Testis (tissue), 3 donors: Measurements from ENCODE around the gene CLEC6A. TPM values are rescaled to one million over a fixed set of nuclear protein-coding genes. Genes with fewer than 3 reads are reported as not detected.

ENCODE experiments used
- DNase-seq: peaks from one replicate; pipeline ENCODE4 v3.0.0-alpha.2; 2019
- H3K27ac ChIP-seq, 2 donors: fragments of 200-600 bp; sonication (generic); one replicate each; pipeline ENCODE4 v1.5.1; 2019
- H3K27me3 ChIP-seq: fragments of 200-600 bp; sonication (generic); one replicate; pipeline ENCODE4 v1.5.1; 2019
- H3K36me3 ChIP-seq: fragments of 200-600 bp; sonication (generic); one replicate; pipeline ENCODE4 v1.5.1; 2017; ENCODE audit warnings: low read depth; ENCODE audit errors: missing control alignments
- H3K4me1 ChIP-seq: fragments of 200-600 bp; sonication (generic); one replicate; pipeline ENCODE4 v1.5.1; 2019
- H3K4me3 ChIP-seq, 2 donors: fragments of 200-600 bp; sonication (generic); one replicate each; pipeline ENCODE4 v1.5.1; 2017 to 2019
- H3K9me3 ChIP-seq: fragments of 200-600 bp; sonication (generic); one replicate; pipeline ENCODE4 v1.5.1; 2017
- POLR2A ChIP-seq: fragments of 450-650 bp; IDR thresholded peaks from one replicate; pipeline ENCODE4 v1.6.1; 2017; ENCODE audit warnings: antibody characterized with exemption, mild to moderate bottlenecking, moderate library complexity
- WGBS, 2 donors: methylation state at CpG; one replicate each; pipeline ENCODE4 v1.1.5; 2018; 5-methylcytosine and 5-hydroxymethylcytosine counted together
- intact Hi-C: fragments of 100-400 bp; cut with DNase I; formaldehyde crosslinking; loops from one replicate; pipeline ENCODE4 v1.15.1; 2023; ENCODE audit warnings: low total_unique reads
- polyA plus RNA-seq: library from polyadenylated mRNA; stranded (reverse); fragments of 350-450 nt; fragmentation: Illumina TruSeq; extraction: RNeasy Lipid Tissue Mini Kit (QIAGEN cat#74804); gene quantifications from one replicate; pipeline ENCODE4 v1.2.3, GENCODE V29; 2014; ENCODE audit warnings: low read depth, low replicate concordance; ENCODE audit not compliant: insufficient read depth
- total RNA-seq, 2 donors: library from RNA; depleted of rRNA; stranded (reverse); fragments of >200 nt; gene quantifications; one replicate each; pipeline ENCODE4 v1.2.3, GENCODE V29; 2016
- TF ChIP-seq, protein P1 (sequence below), 3 experiments: fragments of 450-650 bp in 2 of 3; fragments of 200-600 bp in 1 of 3; sonication (generic) in 1 of 3; IDR thresholded peaks; one replicate each; pipeline ENCODE4 v1.5.1; 2016 to 2019; ENCODE audit warnings: antibody characterized with exemption in 3 of 3, mild to moderate bottlenecking in 2 of 3, moderate library complexity in 1 of 3

The CLEC6A gene
- total and polyA plus RNA-seq, 3 donors from 2014 or later = not detected

DNA sequence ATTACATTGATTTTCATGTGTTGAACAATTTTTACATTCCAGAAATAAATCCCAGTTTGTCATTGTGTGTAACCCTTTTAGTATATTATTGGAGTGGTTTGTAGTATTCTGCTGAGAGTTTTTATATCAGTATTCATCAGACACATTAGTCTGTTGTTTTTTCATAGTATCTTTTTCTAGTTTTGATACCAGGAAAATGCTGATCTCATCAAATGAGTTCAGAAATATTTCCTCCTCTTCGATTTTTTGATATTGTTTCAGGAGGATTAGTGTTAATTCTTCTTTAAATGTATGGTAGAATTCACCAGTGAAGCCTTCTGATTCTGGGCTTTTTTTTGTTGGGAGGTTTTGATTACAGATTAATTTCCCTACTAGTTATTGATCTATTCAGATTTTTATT, 15.3 kb downstream of the CLEC6A start:
- Histone ChIP-seq H3K4me3 (no peak overlapping the region), H3K27ac (no peak overlapping the region), H3K9me3 (no peaks in the 10 kb centered on the region), H3K36me3 (no peaks in the 10 kb centered on the region), H3K4me1 (no peaks in the 10 kb centered on the region), H3K27me3 (no peaks in the 10 kb centered on the region)
- TF ChIP-seq, protein P1, sequence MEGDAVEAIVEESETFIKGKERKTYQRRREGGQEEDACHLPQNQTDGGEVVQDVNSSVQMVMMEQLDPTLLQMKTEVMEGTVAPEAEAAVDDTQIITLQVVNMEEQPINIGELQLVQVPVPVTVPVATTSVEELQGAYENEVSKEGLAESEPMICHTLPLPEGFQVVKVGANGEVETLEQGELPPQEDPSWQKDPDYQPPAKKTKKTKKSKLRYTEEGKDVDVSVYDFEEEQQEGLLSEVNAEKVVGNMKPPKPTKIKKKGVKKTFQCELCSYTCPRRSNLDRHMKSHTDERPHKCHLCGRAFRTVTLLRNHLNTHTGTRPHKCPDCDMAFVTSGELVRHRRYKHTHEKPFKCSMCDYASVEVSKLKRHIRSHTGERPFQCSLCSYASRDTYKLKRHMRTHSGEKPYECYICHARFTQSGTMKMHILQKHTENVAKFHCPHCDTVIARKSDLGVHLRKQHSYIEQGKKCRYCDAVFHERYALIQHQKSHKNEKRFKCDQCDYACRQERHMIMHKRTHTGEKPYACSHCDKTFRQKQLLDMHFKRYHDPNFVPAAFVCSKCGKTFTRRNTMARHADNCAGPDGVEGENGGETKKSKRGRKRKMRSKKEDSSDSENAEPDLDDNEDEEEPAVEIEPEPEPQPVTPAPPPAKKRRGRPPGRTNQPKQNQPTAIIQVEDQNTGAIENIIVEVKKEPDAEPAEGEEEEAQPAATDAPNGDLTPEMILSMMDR (IDR thresholded peaks at IDR 0.05) = no peak
- no peak for TF ChIP-seq POLR2A
- intact Hi-C loops = no loop called here
- 61 to 81% methylated on average over 1 of the region's 1 CpG for WGBS, 2 donors
- no peak for DNase-seq

- no peak for DNase-seq
- TF ChIP-seq, protein P1 (IDR thresholded peaks at IDR 0.05) = no peak
- no peak for TF ChIP-seq POLR2A
- no peak overlapping the region for H3K27ac ChIP-seq
- H3K4me3 ChIP-seq = no peak overlapping the region
- H3K36me3 ChIP-seq = no peaks in the 10 kb centered on the region
- H3K4me1 ChIP-seq = no peaks in the 10 kb centered on the region
- H3K27me3 ChIP-seq = no peaks in the 10 kb centered on the region
- no peaks in the 10 kb centered on the region for H3K9me3 ChIP-seq
- intact Hi-C loops = no loop called here
Observed at GRCh38 chr12:8475508-8476203, 19.9 kb downstream of the CLEC6A start.

GRCh38 chr12:8482571-8483061, 26.9 kb downstream of the CLEC6A start:
- intact Hi-C loops = no loop called here
- Histone ChIP-seq H3K4me1 (no peaks in the 10 kb centered on the region), H3K27ac (no peak overlapping the region), H3K36me3 (no peaks in the 10 kb centered on the region), H3K9me3 (no peaks in the 10 kb centered on the region), H3K27me3 (no peaks in the 10 kb centered on the region), H3K4me3 (no peak overlapping the region)
- TF ChIP-seq, protein P1 (IDR thresholded peaks at IDR 0.05) = no peak
- no peak for TF ChIP-seq POLR2A
- no peak for DNase-seq
- WGBS, 2 donors = 73 to 87% methylated on average over 2 of the region's 2 CpGs

GRCh38 chr12:8483079-8483478, 27.3 kb downstream of the CLEC6A start:
- H3K27me3 ChIP-seq = no peaks in the 10 kb centered on the region
- H3K4me1 ChIP-seq = no peaks in the 10 kb centered on the region
- no peaks in the 10 kb centered on the region for H3K9me3 ChIP-seq
- no peak for TF ChIP-seq POLR2A
- TF ChIP-seq, protein P1 (IDR thresholded peaks at IDR 0.05) = no peak
- DNase-seq = no peak
- H3K36me3 ChIP-seq = no peaks in the 10 kb centered on the region
- H3K4me3 ChIP-seq = no peak overlapping the region
- no peak overlapping the region for H3K27ac ChIP-seq
- intact Hi-C loops = no loop called here
